Measurements from ENCODE around the gene RNF111.

GRCh38 chr15:58951388-58952007 lies 36.0 kb upstream of the RNF111 start:
- TF ChIP-seq CTCF (IDR thresholded peaks at IDR 0.05 in 2 of 3, conservative IDR thresholded peaks at IDR 0.05 in 1 of 3; ENCODE audit: control insufficient read depth in 2 of 3, extremely low read depth in 1 of 3, insufficient read depth in 1 of 3, low read depth in 3 of 3, low read length in 3 of 3) = no peak
- no peak for TF ChIP-seq POLR2A (IDR thresholded peaks at IDR 0.05; ENCODE audit: low read depth, low read length)
- no peak for TF ChIP-seq BHLHE40 (IDR thresholded peaks at IDR 0.05; ENCODE audit: borderline replicate concordance in 1 of 2, low read depth in 2 of 2, low read length in 1 of 2)
- no peak for TF ChIP-seq SIN3A (IDR thresholded peaks at IDR 0.05; ENCODE audit: low read depth, low read length)
- TF ChIP-seq MEF2A (IDR thresholded peaks at IDR 0.05; ENCODE audit: insufficient read depth, low read depth, low read length) = no peak
- TF ChIP-seq EZH2 (IDR thresholded peaks at IDR 0.05; ENCODE audit: borderline replicate concordance, control insufficient read depth, low read depth, low read length) = no peak
- no peak for TF ChIP-seq PKNOX1 (IDR thresholded peaks at IDR 0.05)
- no peak for TF ChIP-seq MAX (IDR thresholded peaks at IDR 0.05; ENCODE audit: low read depth, low read length)

Data from GM12878 (cell line).